GM18517 (cell line): ENCODE data around the gene RGS10.

Source experiments
- ATAC-seq: cut with Tn5 transposase; IDR thresholded peaks from one replicate; pipeline ENCODE4 v1.9.1; 2021; ENCODE audit warnings: mild to moderate bottlenecking, moderate library complexity; ENCODE audit not compliant: unreplicated experiment

The RGS10 gene

GRCh38 chr10:119499677-119500002 is 42.9 kb downstream of the RGS10 start:
- no peak for ATAC-seq

GRCh38 chr10:119498889-119499676 is 43.4 kb downstream of the RGS10 start:
- ATAC-seq, result no peak

- no peak for ATAC-seq
Measured at GRCh38 chr10:119497243-119497642, 45.3 kb downstream of the RGS10 start.

GRCh38 chr10:119496273-119496672 is 46.2 kb downstream of the RGS10 start:
- ATAC-seq, result peak; percentile 88

- ATAC-seq, result no peak
Measured at GRCh38 chr10:119495545-119495944, 47.0 kb downstream of the RGS10 start.

- ATAC-seq, result no peak
Measured at GRCh38 chr10:119495021-119495505, 47.5 kb downstream of the RGS10 start.

GRCh38 chr10:119494236-119495020 is 48.1 kb downstream of the RGS10 start:
- no peak for ATAC-seq

- ATAC-seq, result no peak
Measured at GRCh38 chr10:119493155-119493554, 49.4 kb downstream of the RGS10 start.

GRCh38 chr10:119491966-119492757 is 50.4 kb downstream of the RGS10 start:
- ATAC-seq, result no peak

GRCh38 chr10:119489991-119490326 is 52.6 kb downstream of the RGS10 start:
- no peak for ATAC-seq

- no peak for ATAC-seq
Measured at GRCh38 chr10:119488675-119489074, 53.8 kb downstream of the RGS10 start.

GRCh38 chr10:119483839-119484238 is 58.7 kb downstream of the RGS10 start:
- no peak for ATAC-seq

- no peak for ATAC-seq
Measured at GRCh38 chr10:119483001-119483400, 59.5 kb downstream of the RGS10 start.

GRCh38 chr10:119481781-119482426 is 60.6 kb downstream of the RGS10 start:
- ATAC-seq, result no peak

GRCh38 chr10:119480667-119481066 is 61.9 kb downstream of the RGS10 start:
- ATAC-seq, result no peak

GRCh38 chr10:119479532-119479931 is 63.0 kb downstream of the RGS10 start:
- ATAC-seq, result no peak

GRCh38 chr10:119478811-119479341 is 63.6 kb downstream of the RGS10 start:
- no peak for ATAC-seq

GRCh38 chr10:119478111-119478802 is 64.3 kb downstream of the RGS10 start:
- peak; percentile 84 for ATAC-seq

GRCh38 chr10:119477444-119477843 is 65.1 kb downstream of the RGS10 start:
- ATAC-seq, result peak; percentile 58

GRCh38 chr10:119474606-119475005 is 67.9 kb downstream of the RGS10 start:
- no peak for ATAC-seq
